Activated naive CD4-positive, alpha-beta T cell (primary cell): Measurements from ENCODE around the gene TCP11L2.
A peak's percentile ranks its signal among the peaks of the same experiment; 100 is the strongest.
"Not testable (repeated sequence)": the region's sequence is repeated elsewhere in the genome, so short reads cannot be mapped to it uniquely, and the experiment has no call there.

Source experiments
- DNase-seq, 4 experiments: peaks; one replicate each; lab custom pipeline; 2025; lab: John Stamatoyannopoulos, UW

TCP11L2 gene

GRCh38 chr12:106284358-106285105 is 18.0 kb upstream of the TCP11L2 start:
- no peak for DNase-seq

DNA sequence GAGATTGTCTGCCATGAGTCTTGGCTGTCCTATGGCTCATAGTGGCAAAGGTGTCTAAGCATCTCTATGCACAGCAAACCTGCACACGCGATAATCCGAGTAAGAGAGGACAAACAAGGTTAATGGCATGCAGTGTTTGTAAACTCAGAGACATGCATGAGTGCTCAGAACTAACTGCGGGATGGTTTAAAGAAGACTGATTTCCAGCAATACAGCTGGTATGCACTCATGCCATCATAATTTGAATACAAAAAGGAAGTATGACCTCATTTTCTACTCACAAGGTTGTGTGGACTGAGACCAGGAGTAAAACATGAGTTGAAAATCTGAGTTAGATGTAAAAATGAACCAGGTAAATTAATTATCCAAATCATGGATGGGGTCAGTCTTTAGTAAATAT is 16.6 kb upstream of the TCP11L2 start:
- no peak for DNase-seq

- not testable (repeated sequence) for DNase-seq
Measured at GRCh38 chr12:106286576-106287162, 15.9 kb upstream of the TCP11L2 start.

GRCh38 chr12:106287364-106287763 is 15.2 kb upstream of the TCP11L2 start:
- no peak for DNase-seq

GRCh38 chr12:106288101-106288493 is 14.4 kb upstream of the TCP11L2 start:
- no peak for DNase-seq

GRCh38 chr12:106288494-106289195 is 13.9 kb upstream of the TCP11L2 start:
- DNase-seq: no peak

GRCh38 chr12:106289196-106289681 is 13.3 kb upstream of the TCP11L2 start:
- no peak for DNase-seq

GRCh38 chr12:106290666-106291065 is 11.9 kb upstream of the TCP11L2 start:
- no peak for DNase-seq

- DNase-seq: no peak
Measured at GRCh38 chr12:106291342-106291741, 11.2 kb upstream of the TCP11L2 start.

- DNase-seq: no peak
Measured at GRCh38 chr12:106292339-106292738, 10.2 kb upstream of the TCP11L2 start.

DNA sequence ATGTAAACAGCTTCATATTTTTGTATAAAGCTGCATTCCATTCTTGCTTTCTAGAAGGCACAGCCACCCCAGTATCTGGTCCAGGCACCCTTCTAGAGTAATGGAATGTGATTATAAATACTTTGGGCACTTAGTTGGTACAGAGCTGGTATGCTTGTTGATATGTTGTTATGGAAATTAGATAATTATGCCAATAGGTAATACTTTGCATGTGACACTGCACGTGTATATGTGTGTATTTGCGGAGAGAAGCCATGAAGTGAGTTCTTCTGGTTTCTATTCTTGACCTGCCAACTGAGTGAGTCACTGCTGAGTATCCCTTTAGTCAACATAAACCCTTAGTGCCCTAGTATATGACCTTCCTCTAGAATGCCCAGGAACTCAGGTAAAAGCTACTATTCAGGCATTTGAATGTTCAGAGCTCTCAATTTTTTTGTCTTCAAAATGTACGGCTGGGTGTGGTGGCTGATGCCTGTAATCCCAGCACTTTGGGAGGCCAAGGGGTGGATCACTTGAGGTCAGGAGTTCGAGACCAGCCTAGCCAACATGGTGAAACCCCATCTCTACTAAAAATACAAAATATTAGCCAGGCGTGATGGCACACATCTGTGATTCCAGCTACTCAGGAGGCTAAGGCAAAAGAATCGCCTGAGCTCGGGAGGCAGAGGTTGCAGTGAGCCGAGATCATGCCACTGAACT is 6.2 kb upstream of the TCP11L2 start:
- DNase-seq: no peak

DNA sequence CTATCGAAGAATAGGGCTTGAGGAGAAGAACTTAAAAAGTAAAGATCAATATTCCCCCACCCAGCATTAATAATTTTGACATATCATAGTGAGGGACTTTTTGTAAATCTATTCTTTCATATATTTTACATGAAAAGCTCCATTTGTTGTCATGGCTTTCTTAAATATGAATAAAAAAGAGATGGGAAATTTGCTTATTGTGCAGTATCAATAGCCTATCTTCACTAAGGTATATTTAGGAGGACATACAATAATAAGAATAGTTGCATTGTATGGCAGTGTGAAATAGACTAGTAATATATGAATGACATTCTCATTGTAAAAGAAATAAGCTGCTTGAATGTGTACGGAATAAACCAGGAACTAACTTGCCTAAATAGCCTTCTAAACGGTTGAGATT is 5.5 kb upstream of the TCP11L2 start:
- no peak for DNase-seq

DNA sequence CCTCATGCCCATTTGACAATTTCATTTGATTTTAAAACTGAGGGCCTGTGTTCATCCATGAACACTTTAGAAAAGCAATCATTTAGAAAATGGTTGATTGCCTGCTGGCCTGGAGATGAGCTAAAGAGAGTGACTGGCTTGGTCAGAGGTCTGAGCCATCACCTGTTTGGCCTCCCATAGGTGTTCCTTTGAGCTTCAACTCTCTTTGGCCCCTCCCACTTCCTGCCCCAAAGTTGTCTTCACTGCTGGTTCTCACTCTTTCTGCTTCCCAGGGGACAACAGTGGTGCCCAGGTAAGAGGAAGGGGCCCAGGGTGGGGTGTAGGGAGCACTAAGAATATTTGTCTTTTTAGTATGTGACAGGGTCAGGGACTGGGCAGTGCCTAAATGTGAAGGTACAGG is 4.9 kb upstream of the TCP11L2 start:
- no peak for DNase-seq

DNA sequence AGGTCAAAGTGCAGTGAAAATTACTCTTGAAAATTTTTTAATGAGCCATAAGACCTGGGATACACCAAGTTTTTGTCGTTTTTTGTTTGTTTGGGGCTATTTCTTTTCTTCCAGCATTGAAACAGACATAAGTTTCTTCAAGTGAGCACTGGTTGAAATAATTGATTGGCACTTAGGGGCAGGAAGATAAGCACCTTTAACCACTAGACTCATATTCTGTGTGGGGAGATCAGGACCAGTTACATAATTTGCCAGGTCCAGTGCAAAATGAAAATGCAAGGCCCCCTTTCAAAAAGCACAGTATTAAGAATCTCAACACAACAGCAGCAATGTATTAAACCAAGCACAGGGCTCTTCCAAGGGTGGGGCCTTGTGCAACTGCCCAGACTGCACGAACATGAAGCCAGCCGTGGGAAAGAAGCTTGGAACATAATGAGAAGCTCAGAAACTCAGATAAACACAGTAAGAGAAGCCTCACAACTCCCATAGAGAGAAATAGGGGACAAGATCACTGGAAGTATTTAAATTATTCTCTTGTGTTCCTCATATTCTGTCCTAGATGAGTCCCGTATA is 3.2 kb upstream of the TCP11L2 start:
- no peak for DNase-seq

- DNase-seq: no peak
Measured at GRCh38 chr12:106300761-106301160, 1.8 kb upstream of the TCP11L2 start.

DNA sequence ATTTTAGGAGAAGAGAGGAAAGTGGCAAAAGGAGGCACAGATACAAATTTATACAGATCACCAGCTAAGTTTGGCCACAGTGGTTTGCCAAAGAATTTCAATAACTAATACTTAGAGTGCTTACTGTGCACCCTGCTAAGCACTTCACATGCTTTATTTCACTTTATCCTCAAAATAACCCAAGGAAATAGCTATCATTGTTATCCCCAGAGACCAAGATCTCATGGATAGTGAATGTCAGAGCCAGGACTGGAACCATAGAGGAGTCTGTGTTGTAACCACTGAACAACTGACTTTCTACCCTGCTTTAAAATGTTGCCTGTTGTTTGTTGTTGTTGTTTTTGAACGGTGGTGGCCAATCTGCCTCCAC is 1.3 kb upstream of the TCP11L2 start:
- DNase-seq: no peak

DNA sequence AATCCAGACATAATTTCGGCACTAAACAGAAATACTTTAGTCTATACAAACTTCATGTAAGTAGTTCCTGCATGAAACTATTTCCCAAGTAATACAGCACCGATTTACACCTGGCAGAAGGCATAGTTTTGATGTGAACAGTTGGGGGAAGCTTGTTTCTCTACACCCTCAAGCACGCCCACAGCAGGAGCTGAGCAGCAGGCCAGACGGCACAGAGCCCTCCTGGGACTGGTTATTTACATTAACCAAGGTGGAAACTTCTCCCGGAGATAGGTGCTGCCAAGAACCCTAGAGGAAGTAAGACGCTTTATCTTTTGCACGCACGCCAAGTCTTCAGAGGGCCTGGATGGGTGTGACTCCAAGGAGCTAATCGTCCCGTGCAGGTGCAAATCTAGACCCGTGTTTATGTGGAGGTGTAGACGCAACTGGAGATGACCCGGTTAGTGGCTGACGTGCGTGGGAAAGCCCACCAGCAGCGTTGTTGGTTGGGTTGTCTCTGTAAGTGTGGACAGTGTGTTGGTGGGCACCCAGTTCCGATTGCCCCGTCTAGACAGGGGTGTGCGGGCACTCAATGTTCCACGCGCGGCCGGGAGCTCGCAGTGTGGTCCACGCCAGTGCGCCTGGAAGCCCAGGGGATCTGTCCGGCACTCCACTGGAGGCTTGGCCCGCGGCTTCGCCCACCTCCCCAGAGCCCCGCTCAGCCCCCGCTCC is 767 bp upstream of the TCP11L2 start:
- peak in 3 of 4 experiments; percentile 55 to 62 (median 58) for DNase-seq

DNA sequence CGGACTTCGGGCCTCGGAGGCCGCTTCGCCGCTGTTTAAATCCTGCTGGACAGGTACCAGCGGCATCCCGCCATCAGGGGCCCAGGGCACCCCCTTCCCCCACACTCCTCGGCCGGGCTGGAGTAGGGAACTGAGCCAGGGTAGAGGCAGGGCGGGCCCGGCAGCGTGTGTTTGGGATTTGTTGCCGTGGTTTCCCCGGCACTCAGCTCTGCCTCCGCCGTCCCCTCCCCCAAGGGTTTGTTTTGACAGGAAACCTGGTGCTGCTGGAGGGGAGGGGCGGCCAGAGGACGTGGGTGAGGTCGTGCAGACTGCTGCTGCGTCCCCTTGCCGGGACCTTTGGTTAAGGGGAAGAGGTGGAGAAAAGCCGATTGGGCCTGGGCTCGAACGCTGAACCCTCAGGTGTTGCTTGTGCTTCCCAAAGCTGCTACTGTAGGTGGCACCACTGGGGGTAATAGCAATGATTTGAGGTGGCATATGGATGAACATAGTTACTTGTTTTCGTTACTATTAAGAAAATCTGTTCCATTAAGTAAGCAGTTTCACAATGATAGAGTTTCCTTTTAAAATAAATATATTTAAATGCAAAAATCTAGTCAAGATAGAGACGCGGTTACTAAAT is 778 bp downstream of the TCP11L2 start:
- peak; percentile 32 to 90 (median 60) for DNase-seq

DNA sequence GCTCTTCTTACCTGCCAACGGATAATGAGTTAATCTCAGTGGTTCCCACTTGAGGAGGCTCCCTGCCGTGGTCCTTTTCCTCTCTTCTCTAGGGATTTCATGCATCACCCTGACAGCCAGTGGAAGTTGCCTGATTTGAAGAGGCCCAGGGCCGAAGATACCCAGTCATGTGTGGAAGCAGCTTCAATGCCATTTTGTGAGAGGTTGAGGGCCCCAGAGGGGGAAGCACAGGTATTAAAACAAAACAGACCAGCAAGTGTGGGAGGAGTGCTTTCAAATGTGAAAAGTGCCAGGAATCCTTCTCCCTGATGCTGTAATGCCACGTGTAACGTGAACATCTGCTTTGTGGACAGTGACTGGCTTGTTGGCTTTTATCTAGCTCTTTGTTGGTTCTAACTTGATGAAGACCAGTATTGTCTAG is 1.5 kb downstream of the TCP11L2 start:
- no peak for DNase-seq

GRCh38 chr12:106304797-106305196 is 2.3 kb downstream of the TCP11L2 start:
- no peak for DNase-seq

DNA sequence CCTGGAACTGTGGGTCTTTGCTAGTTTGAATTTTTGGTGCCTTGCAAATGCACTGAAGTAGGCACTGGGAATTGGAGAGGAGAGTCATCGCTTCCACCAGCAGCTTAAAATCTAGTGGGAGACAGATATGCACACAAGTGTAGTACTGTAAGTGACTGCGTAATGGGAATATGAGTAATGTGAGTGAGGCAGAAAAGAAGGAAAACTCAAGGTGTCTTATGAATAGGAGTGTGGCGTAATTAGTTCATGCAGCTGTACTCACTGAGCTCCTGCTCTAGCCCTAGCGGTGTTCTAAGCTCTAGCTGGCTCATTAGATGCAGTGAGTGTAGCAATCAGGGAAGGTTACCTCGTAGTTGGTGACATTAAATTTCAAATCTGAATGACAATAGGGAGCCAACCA is 2.8 kb downstream of the TCP11L2 start:
- no peak for DNase-seq
